HepG2 (cell line): Measurements from ENCODE around the gene ATP11A. TPM values are rescaled to one million over a fixed set of nuclear protein-coding genes. Genes with fewer than 3 reads are reported as not detected.

Source experiments
- CENPX ChIP-seq: sonication (generic); formaldehyde crosslinking; IDR thresholded peaks from 2 replicates; pipeline ENCODE4 v1.9.0; 2021; ENCODE audit warnings: mild to moderate bottlenecking, missing genetic modification reagents, moderate library complexity
- DNMT1 ChIP-seq: sonication (generic); formaldehyde crosslinking; IDR thresholded peaks from 2 replicates; pipeline ENCODE4 v1.5.1; 2020; ENCODE audit warnings: mild to moderate bottlenecking, missing genetic modification reagents
- KDM5A ChIP-seq: fragments of 200-600 bp; sonication (generic); IDR thresholded peaks from 2 replicates; pipeline ENCODE4 v1.7.0; 2018; ENCODE audit warnings: antibody characterized with exemption, mild to moderate bottlenecking, low read length, borderline replicate concordance
- MAF1 ChIP-seq: sonication (generic); formaldehyde crosslinking; IDR thresholded peaks from 2 replicates; pipeline ENCODE4 v1.5.0; 2020; ENCODE audit warnings: missing genetic modification reagents, borderline replicate concordance
- NFYC ChIP-seq: IDR thresholded peaks from 2 replicates; pipeline ENCODE4 v1.6.1; 2016; ENCODE audit warnings: missing genetic modification reagents, missing compliant biosample characterization
- XBP1 ChIP-seq: sonication (generic); formaldehyde crosslinking; IDR thresholded peaks from 2 replicates; pipeline ENCODE4 v1.5.0; 2020; ENCODE audit warnings: missing genetic modification reagents
- ZMYM3 ChIP-seq: sonication (generic); formaldehyde crosslinking; IDR thresholded peaks from 2 replicates; pipeline ENCODE4 v1.5.1; 2020; ENCODE audit warnings: mild to moderate bottlenecking, missing genetic modification reagents
- ZNF644 ChIP-seq: IDR thresholded peaks from 2 replicates; pipeline ENCODE4 v1.6.1; 2016; ENCODE audit warnings: low read depth
- ZNF652 ChIP-seq: IDR thresholded peaks from 2 replicates; pipeline ENCODE4 v1.6.1; 2016; ENCODE audit warnings: low read depth, borderline replicate concordance
- ZNF75D ChIP-seq: sonication (generic); formaldehyde crosslinking; IDR thresholded peaks from 2 replicates; pipeline ENCODE4 v1.8.1; 2023; ENCODE audit warnings: missing genetic modification reagents, mild to moderate bottlenecking, borderline replicate concordance
- ZNF850 ChIP-seq: sonication (generic); formaldehyde crosslinking; conservative IDR thresholded peaks from 2 replicates; pipeline ENCODE4 v1.9.0; 2021; ENCODE audit warnings: mild to moderate bottlenecking, missing genetic modification reagents
- polyA plus RNA-seq, 8 experiments: library from polyadenylated mRNA; depleted of rRNA in 3 of 8; stranded (reverse) in 7 of 8; unstranded in 1 of 8; fragments of >200 nt; fragmentation: Illumina TruSeq in 4 of 8; extraction: Trizol in 4 of 8; gene quantifications; 2 replicates each; pipeline versions ENCODE4 v1.2.1 to v1.2.3, GENCODE V29; 2011 to 2016; ENCODE audit warnings: low read depth in 4 of 8, missing spikeins in 1 of 8, mixed read lengths in 1 of 8; ENCODE audit not compliant: insufficient read depth in 1 of 8
- total RNA-seq, 5 experiments: library from RNA; depleted of rRNA; stranded (reverse); fragments of >200 nt; fragmentation: Illumina TruSeq; extraction: Trizol; gene quantifications; 2 replicates each; pipeline ENCODE4 v1.2.3, GENCODE V29; 2016; ENCODE audit warnings: low read depth in 1 of 5
- TF ChIP-seq, protein P1 (sequence below): IDR thresholded peaks from 2 replicates; pipeline ENCODE4 v1.6.1; 2016; ENCODE audit warnings: low read depth, borderline replicate concordance
- TF ChIP-seq, protein P2 (sequence below): sonication (generic); formaldehyde crosslinking; IDR thresholded peaks from 2 replicates; pipeline ENCODE4 v1.4.0; 2020; ENCODE audit warnings: missing genetic modification reagents
- TF ChIP-seq, protein P3 (sequence below): sonication (generic); IDR thresholded peaks from 2 replicates; pipeline ENCODE4 v1.6.1; 2016; ENCODE audit warnings: low read depth, borderline replicate concordance
- TF ChIP-seq, protein P4 (sequence below): sonication (generic); formaldehyde crosslinking; IDR thresholded peaks from 2 replicates; pipeline ENCODE4 v1.4.0; 2020; ENCODE audit warnings: missing genetic modification reagents, mild to moderate bottlenecking, borderline replicate concordance
- TF ChIP-seq, protein P5 (sequence below): sonication (generic); formaldehyde crosslinking; IDR thresholded peaks from 2 replicates; pipeline ENCODE4 v1.5.0; 2020; ENCODE audit warnings: mild to moderate bottlenecking, missing genetic modification reagents
- TF ChIP-seq, protein P6 (sequence below): IDR thresholded peaks from 2 replicates; pipeline ENCODE4 v1.6.1; 2016; ENCODE audit warnings: low read depth
- TF ChIP-seq, protein P7 (sequence below): sonication (generic); formaldehyde crosslinking; IDR thresholded peaks from 2 replicates; pipeline ENCODE4 v1.8.0; 2022; ENCODE audit warnings: missing genetic modification reagents, mild to moderate bottlenecking, borderline replicate concordance

The ATP11A gene
- total and polyA plus RNA-seq, 2 of the 13 experiments (the other 11 are each of a cell fraction or from before 2014, with no cell fraction given): 18.4 to 20.1 TPM

DNA sequence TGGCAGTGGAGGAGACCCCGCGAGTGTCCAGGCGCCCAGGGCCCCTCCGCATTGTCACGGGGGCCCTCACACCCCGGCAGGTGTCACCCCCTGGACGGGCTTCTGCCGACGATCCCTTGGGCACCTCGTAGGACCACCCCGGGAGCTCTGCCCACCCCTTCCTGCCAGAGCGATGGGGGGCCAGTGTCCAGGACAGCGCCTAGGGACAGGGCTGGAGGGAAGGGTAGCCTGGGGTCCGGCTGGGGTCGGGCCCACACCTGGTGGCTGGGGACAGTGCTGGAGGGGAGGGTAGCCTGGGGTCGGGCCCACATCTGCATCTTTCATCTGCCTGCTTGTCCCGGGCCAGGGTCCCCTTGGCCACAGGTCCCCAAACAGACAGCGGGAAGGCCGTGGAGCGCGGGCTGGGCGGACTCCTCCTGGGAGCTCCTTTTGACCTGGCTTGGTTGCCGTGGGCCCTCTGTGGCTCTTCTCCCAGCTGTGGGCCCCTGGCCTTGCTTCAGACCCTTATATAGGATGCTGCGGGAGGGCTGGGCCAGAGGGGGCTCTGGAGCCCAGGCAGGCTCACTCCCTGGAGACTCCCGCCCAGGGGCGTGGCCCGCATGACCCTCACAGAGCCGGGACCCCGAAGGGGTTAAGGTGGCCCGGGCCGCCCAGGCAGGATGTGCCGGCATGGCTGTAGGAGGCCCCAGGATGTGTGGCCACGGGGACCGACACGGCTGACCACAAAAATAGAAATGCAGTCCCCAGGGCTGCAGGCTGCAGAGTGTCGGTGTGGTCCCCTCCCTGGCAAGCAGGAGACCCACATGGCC, 205.0 kb downstream of the ATP11A start (continued):
- TF ChIP-seq, protein P1, sequence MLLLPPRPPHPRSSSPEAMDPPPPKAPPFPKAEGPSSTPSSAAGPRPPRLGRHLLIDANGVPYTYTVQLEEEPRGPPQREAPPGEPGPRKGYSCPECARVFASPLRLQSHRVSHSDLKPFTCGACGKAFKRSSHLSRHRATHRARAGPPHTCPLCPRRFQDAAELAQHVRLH (CRISPR knock-in tag): 0 out of 2 replicates have a peak, but pooled peaks have one; percentile 7
- TF ChIP-seq ZNF850 (no peak), ZNF644 (CRISPR knock-in tag) (no peak), ZNF75D (CRISPR knock-in tag) (no peak), NFYC (CRISPR knock-in tag) (no peak), DNMT1 (CRISPR knock-in tag) (no peak), ZMYM3 (no peak), ZNF652 (CRISPR knock-in tag) (peak; percentile 97), KDM5A (no peak), XBP1 (CRISPR knock-in tag) (no peak), CENPX (CRISPR knock-in tag) (no peak), MAF1 (CRISPR knock-in tag) (no peak)
- TF ChIP-seq, protein P2, sequence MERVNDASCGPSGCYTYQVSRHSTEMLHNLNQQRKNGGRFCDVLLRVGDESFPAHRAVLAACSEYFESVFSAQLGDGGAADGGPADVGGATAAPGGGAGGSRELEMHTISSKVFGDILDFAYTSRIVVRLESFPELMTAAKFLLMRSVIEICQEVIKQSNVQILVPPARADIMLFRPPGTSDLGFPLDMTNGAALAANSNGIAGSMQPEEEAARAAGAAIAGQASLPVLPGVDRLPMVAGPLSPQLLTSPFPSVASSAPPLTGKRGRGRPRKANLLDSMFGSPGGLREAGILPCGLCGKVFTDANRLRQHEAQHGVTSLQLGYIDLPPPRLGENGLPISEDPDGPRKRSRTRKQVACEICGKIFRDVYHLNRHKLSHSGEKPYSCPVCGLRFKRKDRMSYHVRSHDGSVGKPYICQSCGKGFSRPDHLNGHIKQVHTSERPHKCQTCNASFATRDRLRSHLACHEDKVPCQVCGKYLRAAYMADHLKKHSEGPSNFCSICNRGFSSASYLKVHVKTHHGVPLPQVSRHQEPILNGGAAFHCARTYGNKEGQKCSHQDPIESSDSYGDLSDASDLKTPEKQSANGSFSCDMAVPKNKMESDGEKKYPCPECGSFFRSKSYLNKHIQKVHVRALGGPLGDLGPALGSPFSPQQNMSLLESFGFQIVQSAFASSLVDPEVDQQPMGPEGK (CRISPR knock-in tag): 0 out of 2 replicates have a peak, but pooled peaks have one; percentile 49
- TF ChIP-seq, protein P3, sequence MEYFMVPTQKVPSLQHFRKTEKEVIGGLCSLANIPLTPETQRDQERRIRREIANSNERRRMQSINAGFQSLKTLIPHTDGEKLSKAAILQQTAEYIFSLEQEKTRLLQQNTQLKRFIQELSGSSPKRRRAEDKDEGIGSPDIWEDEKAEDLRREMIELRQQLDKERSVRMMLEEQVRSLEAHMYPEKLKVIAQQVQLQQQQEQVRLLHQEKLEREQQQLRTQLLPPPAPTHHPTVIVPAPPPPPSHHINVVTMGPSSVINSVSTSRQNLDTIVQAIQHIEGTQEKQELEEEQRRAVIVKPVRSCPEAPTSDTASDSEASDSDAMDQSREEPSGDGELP: peak; percentile 62; the same call in 1 of the 2 replicates
- TF ChIP-seq, protein P4, sequence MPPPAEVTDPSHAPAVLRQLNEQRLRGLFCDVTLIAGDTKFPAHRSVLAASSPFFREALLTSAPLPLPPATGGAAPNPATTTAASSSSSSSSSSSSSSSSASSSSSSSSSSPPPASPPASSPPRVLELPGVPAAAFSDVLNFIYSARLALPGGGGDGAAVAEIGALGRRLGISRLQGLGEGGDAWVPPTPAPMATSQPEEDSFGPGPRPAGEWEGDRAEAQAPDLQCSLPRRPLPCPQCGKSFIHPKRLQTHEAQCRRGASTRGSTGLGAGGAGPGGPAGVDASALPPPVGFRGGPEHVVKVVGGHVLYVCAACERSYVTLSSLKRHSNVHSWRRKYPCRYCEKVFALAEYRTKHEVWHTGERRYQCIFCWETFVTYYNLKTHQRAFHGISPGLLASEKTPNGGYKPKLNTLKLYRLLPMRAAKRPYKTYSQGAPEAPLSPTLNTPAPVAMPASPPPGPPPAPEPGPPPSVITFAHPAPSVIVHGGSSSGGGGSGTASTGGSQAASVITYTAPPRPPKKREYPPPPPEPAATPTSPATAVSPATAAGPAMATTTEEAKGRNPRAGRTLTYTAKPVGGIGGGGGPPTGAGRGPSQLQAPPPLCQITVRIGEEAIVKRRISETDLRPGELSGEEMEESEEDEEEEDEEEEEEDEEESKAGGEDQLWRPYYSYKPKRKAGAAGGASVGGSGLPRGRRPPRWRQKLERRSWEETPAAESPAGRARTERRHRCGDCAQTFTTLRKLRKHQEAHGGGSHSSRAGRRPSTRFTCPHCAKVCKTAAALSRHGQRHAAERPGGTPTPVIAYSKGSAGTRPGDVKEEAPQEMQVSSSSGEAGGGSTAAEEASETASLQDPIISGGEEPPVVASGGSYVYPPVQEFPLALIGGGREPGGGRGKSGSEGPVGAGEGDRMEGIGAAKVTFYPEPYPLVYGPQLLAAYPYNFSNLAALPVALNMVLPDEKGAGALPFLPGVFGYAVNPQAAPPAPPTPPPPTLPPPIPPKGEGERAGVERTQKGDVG (CRISPR knock-in tag): peak; percentile 46; the same call in 1 of the 2 replicates
- TF ChIP-seq, protein P5, sequence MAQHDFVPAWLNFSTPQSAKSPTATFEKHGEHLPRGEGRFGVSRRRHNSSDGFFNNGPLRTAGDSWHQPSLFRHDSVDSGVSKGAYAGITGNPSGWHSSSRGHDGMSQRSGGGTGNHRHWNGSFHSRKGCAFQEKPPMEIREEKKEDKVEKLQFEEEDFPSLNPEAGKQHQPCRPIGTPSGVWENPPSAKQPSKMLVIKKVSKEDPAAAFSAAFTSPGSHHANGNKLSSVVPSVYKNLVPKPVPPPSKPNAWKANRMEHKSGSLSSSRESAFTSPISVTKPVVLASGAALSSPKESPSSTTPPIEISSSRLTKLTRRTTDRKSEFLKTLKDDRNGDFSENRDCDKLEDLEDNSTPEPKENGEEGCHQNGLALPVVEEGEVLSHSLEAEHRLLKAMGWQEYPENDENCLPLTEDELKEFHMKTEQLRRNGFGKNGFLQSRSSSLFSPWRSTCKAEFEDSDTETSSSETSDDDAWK (CRISPR knock-in tag): no peak
- TF ChIP-seq, protein P6, sequence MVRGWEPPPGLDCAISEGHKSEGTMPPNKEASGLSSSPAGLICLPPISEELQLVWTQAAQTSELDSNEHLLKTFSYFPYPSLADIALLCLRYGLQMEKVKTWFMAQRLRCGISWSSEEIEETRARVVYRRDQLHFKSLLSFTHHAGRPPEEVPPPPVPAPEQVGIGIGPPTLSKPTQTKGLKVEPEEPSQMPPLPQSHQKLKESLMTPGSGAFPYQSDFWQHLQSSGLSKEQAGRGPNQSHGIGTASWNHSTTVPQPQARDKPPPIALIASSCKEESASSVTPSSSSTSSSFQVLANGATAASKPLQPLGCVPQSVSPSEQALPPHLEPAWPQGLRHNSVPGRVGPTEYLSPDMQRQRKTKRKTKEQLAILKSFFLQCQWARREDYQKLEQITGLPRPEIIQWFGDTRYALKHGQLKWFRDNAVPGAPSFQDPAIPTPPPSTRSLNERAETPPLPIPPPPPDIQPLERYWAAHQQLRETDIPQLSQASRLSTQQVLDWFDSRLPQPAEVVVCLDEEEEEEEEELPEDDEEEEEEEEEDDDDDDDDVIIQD: no peak
- TF ChIP-seq, protein P7, sequence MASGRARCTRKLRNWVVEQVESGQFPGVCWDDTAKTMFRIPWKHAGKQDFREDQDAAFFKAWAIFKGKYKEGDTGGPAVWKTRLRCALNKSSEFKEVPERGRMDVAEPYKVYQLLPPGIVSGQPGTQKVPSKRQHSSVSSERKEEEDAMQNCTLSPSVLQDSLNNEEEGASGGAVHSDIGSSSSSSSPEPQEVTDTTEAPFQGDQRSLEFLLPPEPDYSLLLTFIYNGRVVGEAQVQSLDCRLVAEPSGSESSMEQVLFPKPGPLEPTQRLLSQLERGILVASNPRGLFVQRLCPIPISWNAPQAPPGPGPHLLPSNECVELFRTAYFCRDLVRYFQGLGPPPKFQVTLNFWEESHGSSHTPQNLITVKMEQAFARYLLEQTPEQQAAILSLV (CRISPR knock-in tag): peak; percentile 45; the same call in 1 of the 2 replicates
